Measurements from ENCODE around the gene CAPN11.

The CAPN11 gene

GRCh38 chr6:44217332-44218143 is 58.9 kb downstream of the CAPN11 start:
- no peak for DNase-seq

GRCh38 chr6:44219053-44219814 is 60.6 kb downstream of the CAPN11 start:
- peak; percentile 47 for DNase-seq

GRCh38 chr6:44219815-44220784 is 61.5 kb downstream of the CAPN11 start:
- no peak for DNase-seq

- no peak for DNase-seq
Measured at GRCh38 chr6:44220913-44221290, 62.3 kb downstream of the CAPN11 start.

- peak; percentile 71 for DNase-seq
Measured at GRCh38 chr6:44221291-44221960, 62.8 kb downstream of the CAPN11 start.

- DNase-seq: no peak
Measured at GRCh38 chr6:44221961-44222335, 63.3 kb downstream of the CAPN11 start.

- no peak for DNase-seq
Measured at GRCh38 chr6:44222486-44223318, 64.1 kb downstream of the CAPN11 start.

GRCh38 chr6:44223319-44224028 is 64.9 kb downstream of the CAPN11 start, which contains the start of gene SLC29A1:
Gene SLC29A1 (plus strand): TSS chr6:44223595. CDS start chr6:44227314, 3,719 bp downstream.
- peak; percentile 62 for DNase-seq

GRCh38 chr6:44224029-44224964 is 65.7 kb downstream of the CAPN11 start:
- no peak for DNase-seq

- DNase-seq: no peak
Measured at GRCh38 chr6:44224965-44225305, 66.3 kb downstream of the CAPN11 start.

- no peak for DNase-seq
Measured at GRCh38 chr6:44225579-44226325, 67.1 kb downstream of the CAPN11 start.

GRCh38 chr6:44226368-44227147 is 67.9 kb downstream of the CAPN11 start:
- DNase-seq: no peak

GRCh38 chr6:44227148-44227793 is 68.7 kb downstream of the CAPN11 start:
- DNase-seq: no peak

- no peak for DNase-seq
Measured at GRCh38 chr6:44228031-44228430, 69.4 kb downstream of the CAPN11 start.

- DNase-seq: no peak
Measured at GRCh38 chr6:44228433-44228832, 69.8 kb downstream of the CAPN11 start.

GRCh38 chr6:44228836-44229235 is 70.2 kb downstream of the CAPN11 start:
- no peak for DNase-seq

- DNase-seq: no peak
Measured at GRCh38 chr6:44229376-44230033, 70.9 kb downstream of the CAPN11 start.
